ENCODE results near the gene ARMC5. TPM values are rescaled to one million over a fixed set of nuclear protein-coding genes. Genes with fewer than 3 reads are reported as not detected.
"Not testable (repeated sequence)": the region's sequence is repeated elsewhere in the genome, so short reads cannot be mapped to it uniquely, and the experiment has no call there.

ARMC5 gene
- polyA plus RNA-seq, 1 donor, result 11.0 TPM

DNA sequence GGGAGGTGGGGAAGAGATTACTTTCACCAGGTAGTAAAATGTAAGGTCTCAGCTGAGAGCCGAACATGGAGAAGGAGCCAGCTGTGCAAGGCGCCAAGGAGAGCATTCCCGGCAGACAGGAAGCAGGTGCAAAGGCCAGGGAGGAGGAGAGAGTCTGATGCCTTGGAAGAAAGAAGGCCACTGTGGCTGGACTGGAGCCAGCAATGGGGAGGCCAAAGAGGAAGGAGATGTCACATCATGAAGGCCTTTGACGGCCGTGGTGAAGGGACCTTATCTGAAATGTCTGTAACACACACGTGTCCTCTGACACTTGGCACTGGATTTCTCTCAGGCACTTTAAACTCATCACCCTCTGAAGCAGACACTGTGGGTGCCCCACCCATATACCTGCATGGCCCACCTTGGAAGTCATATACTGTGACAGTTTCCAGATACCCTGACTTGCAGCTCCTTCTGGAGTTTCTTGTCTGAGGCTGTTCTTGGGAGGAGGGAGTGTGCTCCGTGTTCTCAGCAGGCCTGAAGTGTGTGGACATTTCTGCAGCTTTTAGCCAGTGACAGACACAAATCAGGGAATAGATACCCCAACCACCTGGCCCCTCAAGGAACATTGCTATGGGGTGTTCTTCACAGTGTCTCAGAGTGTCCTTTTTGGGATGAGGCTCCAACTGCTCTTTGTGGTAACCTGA lies 21.7 kb downstream of the ARMC5 start:
- DNase-seq, result no peak

DNA sequence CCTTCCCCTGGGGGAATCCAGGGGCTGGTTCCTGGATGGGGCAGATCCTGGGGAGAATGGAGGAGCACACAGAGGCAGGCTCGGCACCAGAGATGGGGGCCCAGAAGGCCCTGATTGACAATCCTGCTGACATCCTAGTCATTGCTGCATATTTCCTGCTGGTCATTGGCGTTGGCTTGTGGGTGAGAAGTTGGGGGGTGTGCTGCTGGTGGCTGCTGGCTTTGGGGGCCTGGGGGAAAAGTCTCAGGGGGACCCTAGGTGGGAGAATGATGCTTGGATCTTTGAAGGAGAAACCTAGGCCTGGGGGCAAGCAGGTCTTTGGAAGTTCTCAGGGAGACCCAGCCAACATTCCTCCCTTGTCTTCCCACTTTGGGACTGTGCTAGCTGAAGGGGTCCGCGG lies 23.8 kb downstream of the ARMC5 start, which contains the start of gene SLC5A2:
Gene SLC5A2, plus strand, starts transcription at position 43 of the 400 bp plus-strand sequence. Its CDS starts 14 bp downstream, at position 57.
- no peak for DNase-seq

DNA sequence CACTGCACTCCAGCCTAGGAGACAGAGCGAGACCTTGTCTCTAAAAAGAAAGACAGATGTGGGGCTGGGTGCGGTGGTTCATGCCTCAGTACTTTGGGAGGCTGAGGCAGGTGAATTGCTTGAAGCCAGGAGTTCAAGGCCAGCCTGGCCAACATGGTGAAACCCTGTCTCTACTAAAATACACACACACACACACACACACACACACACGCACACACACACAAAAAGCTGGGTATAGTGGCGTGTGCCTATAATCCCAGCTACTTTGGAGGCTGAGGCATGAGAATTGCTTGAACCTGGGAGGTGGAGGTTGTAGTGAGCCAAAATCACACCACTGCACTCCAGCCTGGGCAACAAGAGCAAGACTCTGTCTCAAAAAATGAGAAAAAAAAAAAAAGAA lies 24.7 kb downstream of the ARMC5 start:
- DNase-seq, result not testable (repeated sequence)

DNA sequence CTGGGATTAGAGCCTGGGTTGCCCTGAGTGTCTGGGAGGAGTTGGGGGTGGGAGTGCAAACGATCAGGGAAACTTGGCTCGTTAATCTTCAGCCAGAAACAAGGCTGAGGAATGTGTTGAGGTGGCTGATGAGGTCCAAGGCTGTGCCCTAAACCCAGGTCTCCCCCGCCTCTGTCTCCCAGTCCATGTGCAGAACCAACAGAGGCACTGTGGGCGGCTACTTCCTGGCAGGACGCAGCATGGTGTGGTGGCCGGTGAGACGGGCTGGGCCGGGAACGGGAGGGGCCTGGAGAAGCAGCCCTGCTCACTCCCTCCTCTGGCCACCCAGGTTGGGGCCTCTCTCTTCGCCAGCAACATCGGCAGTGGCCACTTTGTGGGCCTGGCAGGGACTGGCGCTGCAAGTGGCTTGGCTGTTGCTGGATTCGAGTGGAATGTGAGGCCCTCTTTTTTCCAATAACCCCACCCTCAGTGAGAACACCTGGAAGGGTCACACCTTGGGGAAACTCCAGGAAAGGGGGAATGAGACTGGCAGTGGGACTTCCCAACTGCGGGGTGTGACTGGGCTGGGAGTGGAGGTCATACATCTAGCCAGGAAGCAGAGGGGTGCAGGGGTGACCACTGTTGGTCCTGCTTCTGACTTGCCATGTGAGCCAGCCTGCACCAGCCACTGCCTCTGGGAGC lies 25.3 kb downstream of the ARMC5 start:
- no peak for DNase-seq

DNA sequence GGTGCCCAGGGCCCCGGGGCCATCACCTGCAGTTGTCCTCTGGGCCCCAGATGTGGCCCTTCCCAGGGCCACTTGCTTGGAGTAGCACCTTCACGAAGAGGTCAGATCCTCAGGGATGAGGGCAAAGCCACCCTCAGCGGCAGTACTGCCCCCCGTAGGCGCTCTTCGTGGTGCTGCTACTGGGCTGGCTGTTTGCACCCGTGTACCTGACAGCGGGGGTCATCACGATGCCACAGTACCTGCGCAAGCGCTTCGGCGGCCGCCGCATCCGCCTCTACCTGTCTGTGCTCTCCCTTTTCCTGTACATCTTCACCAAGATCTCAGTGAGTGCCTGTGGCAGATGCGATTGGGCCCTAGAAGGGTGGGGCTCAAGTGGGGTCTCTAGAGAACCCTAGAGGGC lies 26.3 kb downstream of the ARMC5 start:
- DNase-seq, result no peak

DNA sequence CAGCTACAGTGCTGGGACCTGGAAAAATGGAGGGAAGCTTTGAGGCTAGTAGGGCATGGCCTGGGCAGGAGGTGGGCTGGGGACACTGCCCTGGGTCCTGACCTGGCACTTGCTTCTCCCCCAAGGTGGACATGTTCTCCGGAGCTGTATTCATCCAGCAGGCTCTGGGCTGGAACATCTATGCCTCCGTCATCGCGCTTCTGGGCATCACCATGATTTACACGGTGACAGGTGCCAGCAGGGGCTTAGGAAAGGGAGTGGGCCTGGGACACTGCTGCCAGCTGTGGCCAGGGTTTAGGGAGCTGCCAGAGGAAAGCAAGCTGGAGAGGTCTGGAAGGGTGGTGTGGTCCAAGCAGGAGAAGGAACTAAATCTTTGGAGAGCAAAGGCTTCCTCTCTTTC lies 26.7 kb downstream of the ARMC5 start:
- DNase-seq, result no peak

DNA sequence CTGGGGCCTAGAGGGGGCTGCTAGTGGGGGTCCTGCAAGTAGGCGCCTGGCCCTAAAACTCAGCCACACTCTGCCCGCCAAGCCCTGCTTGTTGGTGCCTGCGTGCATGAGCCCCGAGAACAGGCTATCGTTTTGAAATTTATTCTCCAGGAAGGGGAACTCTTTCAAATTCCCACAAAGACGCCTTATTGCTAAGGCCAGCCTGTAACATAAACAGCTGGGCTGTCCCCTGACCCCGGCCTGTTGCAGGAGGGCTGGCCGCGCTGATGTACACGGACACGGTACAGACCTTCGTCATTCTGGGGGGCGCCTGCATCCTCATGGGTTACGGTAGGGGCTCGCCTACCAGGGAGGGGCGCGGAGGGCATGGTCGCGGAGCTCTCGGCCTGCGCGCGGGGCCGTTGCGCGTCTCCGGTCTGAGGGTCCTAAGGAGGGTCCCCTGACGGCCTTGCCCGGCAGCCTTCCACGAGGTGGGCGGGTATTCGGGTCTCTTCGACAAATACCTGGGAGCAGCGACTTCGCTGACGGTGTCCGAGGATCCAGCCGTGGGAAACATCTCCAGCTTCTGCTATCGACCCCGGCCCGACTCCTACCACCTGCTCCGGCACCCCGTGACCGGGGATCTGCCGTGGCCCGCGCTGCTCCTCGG lies 27.9 kb downstream of the ARMC5 start:
- DNase-seq, result no peak

DNA sequence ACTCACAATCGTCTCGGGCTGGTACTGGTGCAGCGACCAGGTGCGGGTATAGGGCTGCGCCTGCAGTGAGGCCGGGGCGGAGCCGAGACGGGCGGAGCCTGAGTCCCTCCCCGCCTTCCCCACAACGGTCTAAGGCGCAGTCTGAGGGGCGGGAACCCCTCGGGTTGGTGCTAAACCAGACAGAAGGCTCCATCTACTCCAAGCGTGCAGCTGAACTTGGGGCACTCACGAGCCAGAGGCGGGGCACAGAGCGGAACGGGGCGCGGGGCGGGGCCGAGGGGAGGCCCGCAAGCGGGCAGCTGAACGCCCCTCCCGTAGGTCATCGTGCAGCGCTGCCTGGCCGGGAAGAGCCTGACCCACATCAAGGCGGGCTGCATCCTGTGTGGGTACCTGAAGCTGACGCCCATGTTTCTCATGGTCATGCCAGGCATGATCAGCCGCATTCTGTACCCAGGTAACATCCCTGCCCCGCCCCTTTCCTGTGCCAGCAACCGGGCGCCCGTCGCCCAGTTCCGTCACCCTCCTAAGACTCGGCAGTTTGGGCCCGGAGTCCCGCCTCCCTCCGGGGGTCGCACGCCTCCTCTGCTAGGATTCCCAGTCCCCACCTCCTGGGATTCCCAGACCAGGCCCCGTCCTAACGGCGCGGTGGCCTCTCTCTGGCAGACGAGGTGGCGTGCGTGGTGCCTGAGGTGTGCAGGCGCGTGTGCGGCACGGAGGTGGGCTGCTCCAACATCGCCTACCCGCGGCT lies 28.6 kb downstream of the ARMC5 start:
- no peak for DNase-seq

DNA sequence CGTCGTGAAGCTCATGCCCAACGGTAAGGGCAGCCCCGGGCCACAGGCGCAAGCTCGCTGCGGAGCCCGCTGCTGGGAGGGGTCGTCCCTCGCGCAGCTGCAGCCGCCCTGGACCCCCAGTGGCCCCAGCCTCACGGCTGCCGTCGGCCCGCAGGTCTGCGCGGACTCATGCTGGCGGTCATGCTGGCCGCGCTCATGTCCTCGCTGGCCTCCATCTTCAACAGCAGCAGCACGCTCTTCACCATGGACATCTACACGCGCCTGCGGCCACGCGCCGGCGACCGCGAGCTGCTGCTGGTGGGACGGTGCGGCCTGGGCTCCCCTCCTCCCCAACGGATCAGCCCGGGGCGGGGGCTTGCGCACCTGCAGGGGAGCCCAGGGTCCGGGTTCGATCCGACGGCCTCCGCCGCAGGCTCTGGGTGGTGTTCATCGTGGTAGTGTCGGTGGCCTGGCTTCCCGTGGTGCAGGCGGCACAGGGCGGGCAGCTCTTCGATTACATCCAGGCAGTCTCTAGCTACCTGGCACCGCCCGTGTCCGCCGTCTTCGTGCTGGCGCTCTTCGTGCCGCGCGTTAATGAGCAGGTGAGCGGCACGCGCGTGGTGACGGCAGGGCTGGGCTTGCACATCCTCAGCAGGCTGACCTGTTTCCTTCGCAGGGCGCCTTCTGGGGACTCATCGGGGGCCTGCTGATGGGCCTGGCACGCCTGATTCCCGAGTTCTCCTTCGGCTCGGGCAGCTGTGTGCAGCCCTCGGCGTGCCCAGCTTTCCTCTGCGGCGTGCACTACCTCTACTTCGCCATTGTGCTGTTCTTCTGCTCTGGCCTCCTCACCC lies 29.4 kb downstream of the ARMC5 start:
- DNase-seq, result no peak

DNA sequence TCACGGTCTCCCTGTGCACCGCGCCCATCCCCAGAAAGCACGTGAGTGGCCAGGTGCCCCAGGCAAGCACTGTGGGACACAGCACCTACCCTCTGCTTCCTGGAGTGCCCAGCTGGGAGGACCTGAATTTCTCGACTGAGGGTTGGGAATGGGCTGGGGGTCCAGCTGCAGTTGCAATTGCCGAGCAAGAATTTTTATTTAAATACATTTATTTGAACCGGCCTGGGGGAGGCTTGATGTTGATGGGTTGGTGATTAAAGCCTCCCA lies 29.9 kb downstream of the ARMC5 start:
- DNase-seq, result no peak

DNA sequence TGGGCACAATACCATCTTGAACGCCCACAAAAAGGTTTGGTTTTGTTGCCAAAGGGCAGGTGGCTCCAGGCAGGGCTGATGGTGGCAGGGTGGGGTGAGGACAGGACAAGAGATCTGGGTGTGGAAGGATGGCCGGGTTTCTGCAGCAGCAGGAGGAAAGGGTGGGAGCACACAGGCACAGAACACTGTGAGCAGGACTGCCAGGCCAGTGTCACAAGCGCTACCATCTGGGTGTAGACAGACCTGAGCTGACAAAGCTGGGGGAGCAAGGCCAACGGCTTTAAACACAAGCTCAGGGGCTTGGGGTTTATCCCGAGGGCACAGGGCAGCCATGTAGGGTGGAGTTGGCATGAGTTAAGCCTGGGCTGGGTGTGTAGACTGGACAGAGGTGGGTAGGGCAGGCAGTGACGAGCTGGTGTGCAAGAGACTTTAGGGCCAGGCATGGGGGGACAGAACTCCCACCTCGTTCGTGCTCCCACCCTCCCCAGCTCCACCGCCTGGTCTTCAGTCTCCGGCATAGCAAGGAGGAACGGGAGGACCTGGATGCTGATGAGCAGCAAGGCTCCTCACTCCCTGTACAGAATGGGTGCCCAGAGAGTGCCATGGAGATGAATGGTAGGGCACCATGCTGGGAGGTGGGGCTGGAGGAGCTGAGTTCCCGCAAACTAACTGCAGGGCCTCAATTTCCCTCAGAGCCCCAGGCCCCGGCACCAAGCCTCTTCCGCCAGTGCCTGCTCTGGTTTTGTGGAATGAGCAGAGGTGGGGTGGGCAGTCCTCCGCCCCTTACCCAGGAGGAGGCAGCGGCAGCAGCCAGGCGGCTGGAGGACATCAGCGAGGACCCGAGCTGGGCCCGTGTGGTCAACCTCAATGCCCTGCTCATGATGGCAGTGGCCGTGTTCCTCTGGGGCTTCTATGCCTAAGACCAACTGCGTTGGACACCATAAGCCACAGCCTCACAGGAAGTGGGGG lies 30.6 kb downstream of the ARMC5 start:
- no peak for DNase-seq

DNA sequence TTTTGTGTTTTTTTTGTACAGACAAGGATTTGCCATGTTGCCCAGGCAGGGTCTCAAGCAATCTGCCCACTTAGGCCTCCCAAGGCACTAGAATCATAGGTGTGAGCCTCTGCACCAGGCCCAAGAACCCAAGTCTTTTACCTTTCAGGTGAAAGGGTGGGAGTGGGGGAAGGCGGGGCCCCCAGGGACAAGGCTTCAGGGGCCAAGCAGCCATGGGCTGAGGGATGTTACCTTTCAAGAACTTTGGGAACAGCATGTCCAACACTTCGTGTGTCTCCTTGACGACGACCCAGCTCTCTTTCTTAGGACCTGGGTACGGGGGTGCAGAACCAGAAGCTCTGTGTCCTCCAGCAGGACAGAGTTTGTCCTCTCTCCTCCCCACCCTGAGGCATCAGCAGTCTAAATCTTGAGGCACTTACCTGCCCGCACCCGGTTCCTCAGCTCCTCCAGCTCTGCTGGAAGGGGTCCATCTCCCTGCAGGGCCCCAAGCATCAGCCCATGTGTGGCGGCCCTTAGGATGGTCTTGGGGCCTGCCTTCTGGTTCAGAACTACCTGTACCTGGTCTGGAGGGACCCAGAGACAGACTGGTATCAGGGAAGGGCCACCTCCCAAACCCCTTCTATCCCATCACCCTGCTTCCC lies 32.6 kb downstream of the ARMC5 start:
- no peak for DNase-seq

DNA sequence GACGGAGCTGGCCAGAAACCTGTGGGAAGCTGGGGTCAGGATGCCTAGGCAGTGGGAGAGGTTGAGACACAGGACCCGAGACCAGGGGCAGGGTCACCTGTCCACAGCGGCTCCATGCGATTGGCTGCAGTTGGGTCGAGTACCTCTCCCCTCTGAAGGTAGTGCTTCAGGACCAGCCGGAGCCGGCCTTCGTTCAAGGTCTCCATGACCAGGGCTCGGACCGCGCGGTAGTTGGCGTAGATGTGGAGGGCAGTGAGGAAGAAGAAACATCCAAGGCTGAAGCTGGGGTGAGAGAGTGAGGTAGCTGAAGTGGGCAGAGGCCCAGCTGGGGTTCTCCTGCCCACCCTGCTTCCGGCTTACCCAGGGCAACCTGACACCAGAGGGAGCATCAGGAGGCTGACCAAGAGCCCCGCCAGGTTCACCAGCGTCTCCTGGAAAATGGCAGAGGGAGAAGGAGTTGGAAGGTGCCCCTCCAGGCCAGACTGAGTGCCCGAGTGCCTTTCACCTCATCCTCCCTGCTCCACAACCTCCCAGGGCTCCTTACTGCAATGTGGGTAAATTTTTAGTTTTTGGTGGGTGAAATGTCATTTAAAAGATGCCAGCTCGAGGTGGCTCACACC lies 34.3 kb downstream of the ARMC5 start:
- DNase-seq, result no peak

DNA sequence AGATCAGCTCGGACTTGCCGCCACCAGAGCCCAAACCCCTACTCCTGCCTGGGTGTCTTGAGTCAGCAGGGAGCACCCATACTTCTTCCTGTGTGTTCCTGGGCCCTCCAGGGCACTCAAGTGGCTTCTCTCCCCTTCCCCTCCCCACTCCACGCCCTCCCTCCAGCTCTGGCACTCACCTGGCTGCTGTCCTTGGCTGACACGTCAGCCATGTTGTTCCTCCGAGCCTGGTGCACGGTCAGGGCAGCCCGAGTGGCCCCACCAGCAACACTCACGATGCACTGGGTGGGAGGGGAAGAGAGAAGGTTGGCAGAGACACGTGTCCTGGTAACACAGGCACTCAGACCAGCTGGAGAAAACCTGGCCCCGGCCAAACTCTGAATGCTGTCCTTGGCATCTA lies 37.4 kb downstream of the ARMC5 start:
- no peak for DNase-seq

DNA sequence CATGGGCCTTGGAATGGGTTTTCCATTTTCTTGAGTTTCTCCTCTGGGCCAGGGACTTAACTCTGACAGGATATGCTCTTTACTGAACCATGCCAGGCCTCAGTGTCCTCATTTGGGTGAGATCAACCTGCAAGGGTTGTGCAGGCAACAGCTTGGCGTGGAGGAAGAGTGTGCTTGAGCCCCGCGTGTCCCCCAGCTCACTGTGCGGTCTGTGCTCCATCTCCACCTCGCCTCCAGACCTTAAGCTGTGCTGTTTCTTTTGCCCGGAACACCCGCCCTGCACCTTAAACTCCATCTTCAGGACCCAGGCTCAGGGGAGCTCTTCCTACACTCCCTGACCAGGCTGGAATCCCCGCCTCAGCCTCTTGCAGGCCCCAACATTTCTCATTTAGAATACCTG lies 39.2 kb downstream of the ARMC5 start:
- DNase-seq, result no peak

DNA sequence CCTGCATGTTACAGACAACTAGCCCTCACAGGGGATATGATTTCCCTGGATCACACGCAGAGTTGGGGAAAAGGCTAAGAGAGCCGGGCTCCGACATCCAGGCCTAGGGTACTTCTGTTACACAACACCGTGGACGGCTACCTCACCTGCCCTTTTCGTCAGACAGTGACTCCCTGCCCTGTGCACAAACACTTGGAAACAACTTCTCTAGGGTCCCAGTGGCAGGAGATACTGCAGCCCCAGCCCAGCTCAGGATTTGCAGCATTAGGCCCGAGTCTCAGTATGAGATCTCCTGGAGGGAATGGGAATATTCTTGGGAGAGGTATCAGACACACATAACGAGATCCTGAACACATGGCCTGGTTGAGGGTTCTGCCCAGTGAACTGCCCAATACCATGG lies 40.6 kb downstream of the ARMC5 start:
- no peak for DNase-seq

DNA sequence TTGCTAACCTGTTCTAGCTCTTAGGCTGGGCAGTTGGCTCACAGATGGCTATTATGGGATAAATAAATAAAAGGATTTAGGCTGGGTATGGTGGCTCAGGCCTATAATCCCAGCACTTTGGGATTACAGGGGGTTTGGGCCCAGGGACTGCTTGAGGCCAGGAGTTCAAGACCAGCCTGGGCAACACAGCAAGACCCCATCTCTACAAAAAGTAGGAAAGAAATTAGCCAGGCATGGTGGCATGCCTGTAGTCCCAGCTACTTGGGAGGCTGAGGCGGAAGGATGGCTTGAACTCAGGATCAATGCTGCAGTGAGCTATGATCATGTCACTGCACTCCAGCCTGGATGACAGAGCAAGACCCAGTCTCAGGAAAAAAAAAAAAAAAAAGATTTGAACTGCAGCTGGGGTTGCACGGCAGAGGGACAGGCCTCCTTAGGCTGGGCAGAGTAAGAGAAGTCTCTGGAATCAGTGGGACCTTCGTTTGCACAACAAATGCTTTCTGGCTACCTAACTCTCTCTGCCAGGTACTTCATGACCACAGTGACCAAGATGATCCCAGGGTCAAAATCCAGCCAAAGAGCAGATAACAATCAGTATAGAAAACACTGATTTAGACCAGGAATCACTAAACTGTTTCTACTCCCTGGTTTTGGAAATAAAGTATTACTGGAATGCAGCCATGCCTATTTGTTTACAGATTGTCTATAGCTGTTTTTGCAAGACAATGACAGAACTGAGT lies 42.1 kb downstream of the ARMC5 start:
- no peak for DNase-seq

DNA sequence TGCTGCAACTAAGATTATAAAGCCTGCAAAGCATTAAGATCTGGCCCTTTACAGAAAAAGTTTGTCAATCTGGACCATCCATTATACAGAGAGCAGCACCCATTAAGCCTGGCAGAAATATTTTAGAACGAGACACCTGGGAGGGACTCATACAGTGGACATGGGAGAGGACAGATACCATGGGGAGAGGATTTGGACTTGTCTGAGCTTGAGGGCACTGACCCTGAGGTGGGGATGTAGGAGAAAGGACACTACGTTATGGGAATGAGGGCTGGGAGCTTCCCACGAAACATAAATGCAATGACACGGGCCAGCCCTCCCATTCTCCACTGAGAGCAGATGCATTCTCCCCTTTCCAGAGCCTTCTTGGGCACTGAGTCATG lies 42.7 kb downstream of the ARMC5 start:
- DNase-seq, result no peak

DNA sequence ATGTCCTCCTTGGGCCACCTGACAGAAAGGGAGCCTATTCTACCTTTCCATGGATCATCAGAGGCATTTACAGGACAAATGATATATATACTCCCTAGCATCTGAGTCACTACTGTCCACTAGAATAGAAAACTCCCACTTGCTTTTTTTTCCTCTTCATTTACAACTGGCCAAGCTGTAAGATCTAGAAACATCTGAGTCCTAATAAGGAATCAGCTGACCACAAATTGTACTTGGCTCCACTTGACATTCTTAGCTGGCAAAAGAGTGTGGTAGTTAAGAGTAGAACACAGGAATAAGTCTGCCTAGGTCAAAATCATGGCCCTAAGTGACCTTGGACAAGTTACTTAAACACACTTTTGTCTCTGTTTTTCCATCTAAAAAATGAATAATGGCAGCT lies 43.7 kb downstream of the ARMC5 start:
- no peak for DNase-seq

DNA sequence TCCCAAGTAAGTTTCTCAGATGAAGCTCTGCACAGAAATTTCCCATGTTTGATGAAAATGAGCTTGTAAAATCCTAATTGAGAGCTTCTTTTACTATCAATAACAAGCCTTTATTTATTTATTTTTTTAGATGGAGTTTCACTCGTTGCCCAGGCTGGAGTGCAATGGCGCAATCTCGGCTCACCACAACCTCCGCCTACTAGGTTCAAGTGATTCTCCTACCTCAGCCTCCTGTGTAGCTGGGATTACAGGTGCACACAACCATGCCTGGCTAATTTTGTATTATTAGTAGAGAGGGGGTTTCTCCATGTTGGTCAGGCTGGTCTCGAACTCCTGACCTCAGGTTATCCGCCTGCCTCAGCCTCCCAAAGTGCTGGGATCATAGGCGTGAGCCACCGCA lies 44.3 kb downstream of the ARMC5 start:
- not testable (repeated sequence) for DNase-seq

Data from hindlimb muscle (tissue), 1 donor.